BJ (cell line): ENCODE data around the gene KDM4C. TPM values are rescaled to one million over a fixed set of nuclear protein-coding genes. Genes with fewer than 3 reads are reported as not detected.

Experiments used
- CTCF ChIA-PET: fragments of 350-600 bp; formaldehyde crosslinking; extraction: SDS; loops from one replicate; lab custom pipeline; 2021; ENCODE audit warnings: antibody characterized with exemption, inconsistent platforms; lab: Yijun Ruan, JAX
- POLR2A ChIA-PET: fragments of 300-600 bp; sonication (Branson Sonifier 250); formaldehyde crosslinking; extraction: SDS; loops from one replicate; lab custom pipeline; 2021; ENCODE audit warnings: antibody characterized with exemption; lab: Charles Lee
- DNase-seq: peaks from one replicate; pipeline ENCODE4 v3.0.0-alpha.2; 2011; ENCODE audit warnings: low read depth
- H3K27me3 ChIP-seq: 2 replicates; pipeline ENCODE4 v1.6.0; 2011; ENCODE audit warnings: low read length; ENCODE audit not compliant: control insufficient read depth, insufficient read depth
- H3K36me3 ChIP-seq: 2 replicates; pipeline ENCODE4 v1.5.1; 2011; ENCODE audit warnings: low read length; ENCODE audit not compliant: control insufficient read depth, insufficient read depth
- H3K4me3 ChIP-seq: 2 replicates; pipeline ENCODE4 v1.5.1; 2011; ENCODE audit warnings: low read depth, mild to moderate bottlenecking, control low read depth, low read length
- CTCF ChIP-seq: IDR thresholded peaks from 2 replicates; pipeline ENCODE4 v1.5.1; 2011; ENCODE audit warnings: low read depth, mild to moderate bottlenecking, control low read depth, inconsistent platforms, low read length, moderate library complexity; ENCODE audit not compliant: insufficient read depth
- polyA plus RNA-seq: library from polyadenylated mRNA; depleted of rRNA; stranded (reverse); fragments of >200 nt; gene quantifications from 2 replicates; pipeline ENCODE4 v1.2.3, GENCODE V29; 2011

The KDM4C gene
- polyA plus RNA-seq, 1 experiment: 11.3 TPM

- ChIA-PET POLR2A (no interaction called here), CTCF (no interaction called here)
- H3K4me3 ChIP-seq: no peak overlapping the region
- H3K27me3 ChIP-seq: no peaks in the 10 kb centered on the region
- no peak for TF ChIP-seq CTCF
- DNase-seq: no peak
- H3K36me3 ChIP-seq: peaks cover 1% of the 10 kb centered on the region; the same call in 1 of the 2 replicates
Measured at GRCh38 chr9:6887051-6887450, 129.3 kb downstream of the KDM4C start.

GRCh38 chr9:6889868-6890267 lies 132.1 kb downstream of the KDM4C start:
- H3K4me3 ChIP-seq: no peak overlapping the region
- no peak for DNase-seq
- ChIA-PET POLR2A (no interaction called here), CTCF (no interaction called here)
- H3K27me3 ChIP-seq: no peaks in the 10 kb centered on the region
- H3K36me3 ChIP-seq: peaks cover 1% of the 10 kb centered on the region; the same call in 1 of the 2 replicates
- TF ChIP-seq CTCF: no peak

- ChIA-PET POLR2A (no interaction called here), CTCF (no interaction called here)
- Histone ChIP-seq H3K36me3 (peaks cover 3% of the 10 kb centered on the region), H3K4me3 (no peak overlapping the region), H3K27me3 (no peaks in the 10 kb centered on the region)
- no peak for DNase-seq
- TF ChIP-seq CTCF: no peak
Measured at GRCh38 chr9:6893350-6894131, 135.8 kb downstream of the KDM4C start.

- ChIA-PET CTCF (no interaction called here), POLR2A (no interaction called here)
- Histone ChIP-seq H3K4me3 (no peak overlapping the region), H3K36me3 (peaks cover 3% of the 10 kb centered on the region), H3K27me3 (no peaks in the 10 kb centered on the region)
- no peak for DNase-seq
- no peak for TF ChIP-seq CTCF
Measured at GRCh38 chr9:6894135-6894534, 136.4 kb downstream of the KDM4C start.

GRCh38 chr9:6895754-6896153 lies 138.0 kb downstream of the KDM4C start:
- CTCF ChIA-PET: interaction anchor here (2.2 kb wide), 1 partner anchor 14 kb away, joined by 6 read pairs; no protein-coding TSS in a partner anchor
- DNase-seq: no peak
- H3K36me3 ChIP-seq: peaks cover 1% of the 10 kb centered on the region; the same call in 1 of the 2 replicates
- POLR2A ChIA-PET: no interaction called here
- H3K4me3 ChIP-seq: no peak overlapping the region
- no peak for TF ChIP-seq CTCF
- H3K27me3 ChIP-seq: no peaks in the 10 kb centered on the region
